Endothelial cell of umbilical vein (primary cell): ENCODE measurements around the gene SLC9B2. TPM values are rescaled to one million over a fixed set of nuclear protein-coding genes. Genes with fewer than 3 reads are reported as not detected.
"Not testable (repeated sequence)": the region's sequence is repeated elsewhere in the genome, so short reads cannot be mapped to it uniquely, and the experiment has no call there.

Experiments used
- BruUV-seq: library from RNA; stranded (reverse); fragments of 400-500 nt; replicated peaks from 2 replicates; lab custom pipeline; 2021; lab: Mats Ljungman, UMichigan
- CTCF ChIA-PET: fragments of 300-600, 350-600 bp; sonication (Branson Sonifier 250); formaldehyde crosslinking; loops from one replicate; lab custom pipeline; 2021; ENCODE audit warnings: antibody characterized with exemption, inconsistent platforms; lab: Charles Lee
- POLR2A ChIA-PET: fragments of 300-600, 350-600 bp; sonication (Branson Sonifier 250); formaldehyde crosslinking; loops from one replicate; lab custom pipeline; 2021; ENCODE audit warnings: antibody characterized with exemption, inconsistent platforms; lab: Charles Lee
- DNase-seq: peaks from one replicate; pipeline ENCODE4 v3.0.0-alpha.2; 2011; ENCODE audit warnings: low read depth, low spot score
- FAIRE-seq: peaks from 2 replicates; lab custom pipeline; 2011; peaks lifted over from hg19 to GRCh38; lab: Jason Lieb, UNC
- H2AFZ ChIP-seq: 2 replicates; pipeline ENCODE4 v1.6.0; 2012; ENCODE audit warnings: low read depth, low read length, control low read depth, inconsistent platforms
- H3K27ac ChIP-seq: 2 replicates; pipeline ENCODE4 v1.5.1; 2011; ENCODE audit warnings: low read depth, mild to moderate bottlenecking, control low read depth, low read length, moderate library complexity; ENCODE audit not compliant: insufficient read depth
- H3K27me3 ChIP-seq, 2 experiments: 2 replicates each; pipeline versions ENCODE4 v1.6.0 to v1.6.1; 2011; ENCODE audit warnings: low read length in 2 of 2, mixed read lengths in 1 of 2; ENCODE audit not compliant: control insufficient read depth in 2 of 2, insufficient read depth in 2 of 2
- H3K36me3 ChIP-seq, 2 experiments: 2 replicates in 1 of 2; 3 replicates in 1 of 2; pipeline ENCODE4 v1.5.1; 2011; ENCODE audit warnings: low read length in 2 of 2, mild to moderate bottlenecking in 1 of 2, moderate library complexity in 1 of 2; ENCODE audit not compliant: control insufficient read depth in 2 of 2, insufficient read depth in 2 of 2; ENCODE audit errors: extremely low read depth in 1 of 2
- H3K4me1 ChIP-seq: 3 replicates; pipeline ENCODE4 v1.5.1; 2011; ENCODE audit warnings: mild to moderate bottlenecking, low read length; ENCODE audit not compliant: control insufficient read depth, insufficient read depth; ENCODE audit errors: extremely low read depth
- H3K4me2 ChIP-seq: 2 replicates; pipeline ENCODE4 v1.6.1; 2011; ENCODE audit warnings: low read length, control low read depth, mixed read lengths; ENCODE audit not compliant: insufficient read depth
- H3K4me3 ChIP-seq, 3 experiments: fragments of 200-600 bp in 1 of 3; sonication (generic), shearing (Covaris generic) in 1 of 3; replicated peaks in 1 of 3; 2 replicates each; pipeline ENCODE4 v1.5.1; 2011 to 2016; ENCODE audit warnings: control low read depth in 3 of 3, low read length in 3 of 3, mild to moderate bottlenecking in 2 of 3, inconsistent platforms in 1 of 3, low read depth in 1 of 3, moderate library complexity in 1 of 3; ENCODE audit not compliant: insufficient read depth in 1 of 3
- H3K79me2 ChIP-seq: 2 replicates; pipeline ENCODE4 v1.6.0; 2012; ENCODE audit warnings: low read length, inconsistent platforms; ENCODE audit not compliant: control insufficient read depth, insufficient read depth
- H3K9ac ChIP-seq: replicated peaks from 2 replicates; pipeline ENCODE3; 2011; ENCODE audit warnings: low read length, control low read depth; ENCODE audit not compliant: insufficient read depth; ENCODE audit errors: extremely low read depth
- H3K9me1 ChIP-seq: replicated peaks from 3 replicates; pipeline ENCODE4 v1.6.0; 2011; ENCODE audit warnings: mild to moderate bottlenecking, low read length; ENCODE audit not compliant: control insufficient read depth, insufficient read depth; ENCODE audit errors: extremely low read depth
- H3K9me3 ChIP-seq: replicated peaks from 2 replicates; pipeline ENCODE4 v1.5.1; 2012; ENCODE audit warnings: low read length, inconsistent platforms; ENCODE audit not compliant: control insufficient read depth, insufficient read depth
- H4K20me1 ChIP-seq: replicated peaks from 2 replicates; pipeline ENCODE3; 2011; ENCODE audit warnings: mild to moderate bottlenecking, low read length; ENCODE audit not compliant: control insufficient read depth, insufficient read depth; ENCODE audit errors: extremely low read depth
- EZH2 ChIP-seq: IDR thresholded peaks from 2 replicates; pipeline ENCODE4 v1.6.1; 2012; ENCODE audit warnings: borderline replicate concordance, low read depth, mild to moderate bottlenecking, moderate library complexity, low read length, inconsistent platforms; ENCODE audit not compliant: severe bottlenecking
- FOS ChIP-seq: IDR thresholded peaks from 2 replicates; pipeline ENCODE4 v1.6.1; 2011; ENCODE audit warnings: mild to moderate bottlenecking, low read length, moderate library complexity, borderline replicate concordance; ENCODE audit not compliant: insufficient read depth
- GATA2 ChIP-seq: IDR thresholded peaks from 2 replicates; pipeline ENCODE4 v1.7.0; 2011; ENCODE audit warnings: low read depth, mild to moderate bottlenecking, moderate library complexity, mixed read lengths, low read length; ENCODE audit not compliant: insufficient read length, insufficient read depth
- JUN ChIP-seq: IDR thresholded peaks from 2 replicates; pipeline ENCODE4 v1.6.1; 2011; ENCODE audit warnings: borderline replicate concordance, low read depth; ENCODE audit not compliant: insufficient read length, insufficient read depth
- MYC ChIP-seq: IDR thresholded peaks from one replicate; pipeline ENCODE4 v1.6.1; 2011; ENCODE audit warnings: mild to moderate bottlenecking, low read depth, low read length
- POLR2A ChIP-seq: IDR thresholded peaks from 2 replicates; pipeline ENCODE4 v1.6.1; 2012; ENCODE audit warnings: low read depth, mild to moderate bottlenecking, control low read depth, low read length
- POLR2AphosphoS5 ChIP-seq: IDR thresholded peaks from 2 replicates; pipeline ENCODE4 v1.6.1; 2012; ENCODE audit warnings: low read depth, mild to moderate bottlenecking, control low read depth, low read length, moderate library complexity; ENCODE audit not compliant: insufficient read depth
- dilution Hi-C: fragments of 300-500 bp; cut with MboI; formaldehyde crosslinking; loops from one replicate; pipeline ENCODE4 v1.15.0; 2019; ENCODE audit warnings: low sequenced_read_pairs; ENCODE audit not compliant: extremely low pct_ligation_motif_present
- intact Hi-C: fragments of 100-400 bp; cut with micrococcal nuclease; formaldehyde crosslinking; loops from one replicate; pipeline ENCODE4 v1.10.0; 2022
- polyA plus RNA-seq, 4 experiments: library from polyadenylated mRNA; depleted of rRNA in 3 of 4; stranded (reverse) in 3 of 4; unstranded in 1 of 4; fragments of >200 nt; gene quantifications; 2 replicates each; pipeline versions ENCODE4 v1.2.1 to v1.2.3, GENCODE V29; 2011 to 2012; ENCODE audit warnings: missing spikeins in 1 of 4
- total RNA-seq: library from RNA; stranded (reverse); gene quantifications from 2 replicates; pipeline ENCODE4 v1.2.3, GENCODE V29; 2021
- TF ChIP-seq, protein P1 (sequence below): IDR thresholded peaks from 2 replicates; pipeline ENCODE4 v1.6.1; 2011; ENCODE audit not compliant: insufficient read depth, insufficient read length
- TF ChIP-seq, protein P2 (sequence below), 2 donors: IDR thresholded peaks; 1 replicate in 1 of 2; 2 replicates in 1 of 2; pipeline ENCODE4 v1.5.1; 2011; ENCODE audit warnings: low read length in 2 of 2, mild to moderate bottlenecking in 2 of 2, moderate library complexity in 2 of 2, control low read depth in 1 of 2, inconsistent platforms in 1 of 2, low read depth in 1 of 2; ENCODE audit not compliant: insufficient read depth in 1 of 2; ENCODE audit errors: extremely low read depth in 1 of 2

SLC9B2 gene
- total and polyA plus RNA-seq, 2 donors (not counting 3 experiments of a cell fraction or from before 2014, with no cell fraction given), result 9.6 to 23.5 TPM

DNA sequence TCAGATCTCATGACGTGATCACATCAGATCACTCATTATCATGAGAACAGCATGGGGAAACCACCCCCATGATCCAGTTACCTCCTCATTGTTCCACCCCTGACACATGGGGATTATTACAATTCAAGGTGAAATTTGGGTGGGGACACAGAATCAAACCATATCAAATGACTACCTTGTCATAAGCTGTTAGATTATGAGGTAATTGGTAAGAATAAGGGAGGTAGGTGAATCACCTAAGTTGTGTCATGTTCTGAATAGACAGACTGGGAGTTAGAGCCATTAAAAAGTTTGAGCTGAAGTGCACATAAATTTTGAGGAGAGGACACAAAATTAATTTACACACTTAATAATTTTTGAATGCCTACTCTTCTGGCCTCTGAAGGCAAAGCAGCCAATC, 81.8 kb downstream of the SLC9B2 start:
- Histone ChIP-seq H4K20me1 (no peaks in the 10 kb centered on the region), H3K4me3 (no peak overlapping the region), H3K9ac (no peak overlapping the region), H3K9me3 (no peaks in the 10 kb centered on the region), H3K4me1 (no peaks in the 10 kb centered on the region), H2AFZ (no peak overlapping the region), H3K4me2 (no peak overlapping the region), H3K79me2 (no peaks in the 10 kb centered on the region), H3K27ac (no peak overlapping the region), H3K9me1 (no peaks in the 10 kb centered on the region), H3K27me3 (no peaks in the 10 kb centered on the region), H3K36me3 (no peaks in the 10 kb centered on the region)
- DNase-seq (no peak), FAIRE-seq (no peak)
- dilution Hi-C loops (no loop called here), intact Hi-C loops (no loop called here)
- CTCF ChIA-PET, result interaction anchor here (0.8 kb wide), 1 partner anchor 15 kb away, joined by 3 read pairs; no protein-coding TSS in a partner anchor
- BruUV-seq, result no TSS peak
- no peak for TF ChIP-seq JUN
- TF ChIP-seq FOS, result no peak
- TF ChIP-seq MYC, result no peak
- no peak for TF ChIP-seq POLR2AphosphoS5
- TF ChIP-seq, protein P1, sequence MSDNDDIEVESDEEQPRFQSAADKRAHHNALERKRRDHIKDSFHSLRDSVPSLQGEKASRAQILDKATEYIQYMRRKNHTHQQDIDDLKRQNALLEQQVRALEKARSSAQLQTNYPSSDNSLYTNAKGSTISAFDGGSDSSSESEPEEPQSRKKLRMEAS, result no peak
- no peak for TF ChIP-seq EZH2
- TF ChIP-seq POLR2A, result no peak
- no peak for TF ChIP-seq GATA2
- TF ChIP-seq, protein P2, sequence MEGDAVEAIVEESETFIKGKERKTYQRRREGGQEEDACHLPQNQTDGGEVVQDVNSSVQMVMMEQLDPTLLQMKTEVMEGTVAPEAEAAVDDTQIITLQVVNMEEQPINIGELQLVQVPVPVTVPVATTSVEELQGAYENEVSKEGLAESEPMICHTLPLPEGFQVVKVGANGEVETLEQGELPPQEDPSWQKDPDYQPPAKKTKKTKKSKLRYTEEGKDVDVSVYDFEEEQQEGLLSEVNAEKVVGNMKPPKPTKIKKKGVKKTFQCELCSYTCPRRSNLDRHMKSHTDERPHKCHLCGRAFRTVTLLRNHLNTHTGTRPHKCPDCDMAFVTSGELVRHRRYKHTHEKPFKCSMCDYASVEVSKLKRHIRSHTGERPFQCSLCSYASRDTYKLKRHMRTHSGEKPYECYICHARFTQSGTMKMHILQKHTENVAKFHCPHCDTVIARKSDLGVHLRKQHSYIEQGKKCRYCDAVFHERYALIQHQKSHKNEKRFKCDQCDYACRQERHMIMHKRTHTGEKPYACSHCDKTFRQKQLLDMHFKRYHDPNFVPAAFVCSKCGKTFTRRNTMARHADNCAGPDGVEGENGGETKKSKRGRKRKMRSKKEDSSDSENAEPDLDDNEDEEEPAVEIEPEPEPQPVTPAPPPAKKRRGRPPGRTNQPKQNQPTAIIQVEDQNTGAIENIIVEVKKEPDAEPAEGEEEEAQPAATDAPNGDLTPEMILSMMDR (IDR thresholded peaks at IDR 0.05; ENCODE audit: extremely low read depth in 1 of 2, insufficient read depth in 1 of 2, low read depth in 1 of 2, low read length in 2 of 2), result no peak
- POLR2A ChIA-PET, result no interaction called here

DNA sequence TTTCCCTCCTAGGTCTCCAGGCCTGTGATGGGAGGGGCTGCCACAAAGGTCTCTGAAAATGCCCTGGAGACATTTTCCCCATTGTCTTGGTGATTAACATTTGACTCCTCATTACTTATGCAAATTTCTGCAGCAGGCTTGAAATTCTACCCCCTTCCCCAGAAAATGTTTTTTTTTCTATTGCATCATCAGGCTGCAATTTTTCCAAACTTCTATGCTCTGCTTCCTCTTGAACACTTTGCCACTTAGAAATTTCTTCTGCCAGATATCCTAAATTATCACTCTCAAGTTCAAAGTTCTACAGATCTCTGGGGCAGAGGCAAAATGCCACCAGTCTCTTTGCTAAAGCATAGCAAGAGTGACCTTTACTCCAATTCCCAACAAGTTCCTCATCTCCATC, 82.6 kb downstream of the SLC9B2 start:
- intact Hi-C loops, H4K20me1 ChIP-seq, H3K9ac ChIP-seq, H3K27me3 ChIP-seq, H3K9me1 ChIP-seq, H3K9me3 ChIP-seq, H3K4me1 ChIP-seq, dilution Hi-C loops, H3K36me3 ChIP-seq, BruUV-seq, H3K4me3 ChIP-seq, H2AFZ ChIP-seq, DNase-seq, CTCF ChIA-PET, H3K79me2 ChIP-seq, FAIRE-seq, H3K27ac ChIP-seq, POLR2A ChIA-PET, H3K4me2 ChIP-seq: not testable (repeated sequence)
